ENCODE measurements around the gene PLAAT2. TPM values are rescaled to one million over a fixed set of nuclear protein-coding genes. Genes with fewer than 3 reads are reported as not detected.

PLAAT2 gene
- total RNA-seq, 1 experiment from 2014 or later, result not detected

- peak; percentile 51 for DNase-seq (ENCODE audit: low spot score)
These were observed 44.6 kb downstream of the PLAAT2 start for GRCh38 chr11:63518548-63518947.

GRCh38 chr11:63517156-63517555 is 46.0 kb downstream of the PLAAT2 start:
- no peak for DNase-seq (ENCODE audit: low spot score)

GRCh38 chr11:63516109-63516508 is 47.1 kb downstream of the PLAAT2 start:
- DNase-seq (ENCODE audit: low spot score), result no peak

- no peak for DNase-seq (ENCODE audit: low spot score)
These were observed 50.4 kb downstream of the PLAAT2 start for GRCh38 chr11:63512816-63513215.

- DNase-seq (ENCODE audit: low spot score), result no peak
These were observed 52.0 kb downstream of the PLAAT2 start for GRCh38 chr11:63511048-63511748.

- no peak for DNase-seq (ENCODE audit: low spot score)
These were observed 52.7 kb downstream of the PLAAT2 start for GRCh38 chr11:63510360-63511047.

GRCh38 chr11:63508745-63509144 is 54.4 kb downstream of the PLAAT2 start:
- no peak for DNase-seq (ENCODE audit: low spot score)

GRCh38 chr11:63508009-63508408 is 55.2 kb downstream of the PLAAT2 start:
- DNase-seq (ENCODE audit: low spot score), result peak; percentile 44

- DNase-seq (ENCODE audit: low spot score), result no peak
These were observed 55.7 kb downstream of the PLAAT2 start for GRCh38 chr11:63507511-63507910.

GRCh38 chr11:63506876-63507275 is 56.3 kb downstream of the PLAAT2 start:
- DNase-seq (ENCODE audit: low spot score), result no peak

- peak; percentile 60 for DNase-seq (ENCODE audit: low spot score)
These were observed 57.2 kb downstream of the PLAAT2 start, which contains the start of gene LGALS12 for GRCh38 chr11:63505857-63506528. TSS of gene LGALS12 (plus strand) at chr11:63506084. CDS start at chr11:63506459, 375 bp downstream.

GRCh38 chr11:63504933-63505586 is 58.1 kb downstream of the PLAAT2 start:
- DNase-seq (ENCODE audit: low spot score), result no peak

GRCh38 chr11:63504054-63504453 is 59.1 kb downstream of the PLAAT2 start:
- no peak for DNase-seq (ENCODE audit: low spot score)

GRCh38 chr11:63503492-63503891 is 59.7 kb downstream of the PLAAT2 start:
- DNase-seq (ENCODE audit: low spot score), result no peak

Other genes with a start within 250 kb of the PLAAT2 start
- gene SLC22A9, start 193.6 kb downstream of the PLAAT2 start, total RNA-seq (2014; rRNA removed; shearing (Covaris generic)), result not detected in 2 replicates
- gene PLAAT5, start 72.2 kb downstream of the PLAAT2 start, total RNA-seq (2014; rRNA removed; shearing (Covaris generic)), result not detected in 2 replicates
- gene LGALS12, start 57.3 kb downstream of the PLAAT2 start, total RNA-seq (2014; rRNA removed; shearing (Covaris generic)), result 0.80 and 1.4 TPM in 2 replicates
- 49.3 and 72.0 TPM in 2 replicates for gene PLAAT4, start 26.6 kb downstream of the PLAAT2 start, total RNA-seq (2014; rRNA removed; shearing (Covaris generic))
- 4.7 and 9.0 TPM in 2 replicates for gene PLAAT3, start 51.1 kb upstream of the PLAAT2 start, total RNA-seq (2014; rRNA removed; shearing (Covaris generic))
- gene ATL3, start 108.0 kb upstream of the PLAAT2 start, total RNA-seq (2014; rRNA removed; shearing (Covaris generic)), result 48.5 and 58.5 TPM in 2 replicates
- gene RTN3, start 118.1 kb upstream of the PLAAT2 start, total RNA-seq (2014; rRNA removed; shearing (Covaris generic)), result 50.9 and 78.6 TPM in 2 replicates
- 5.6 and 6.3 TPM in 2 replicates for gene ZFTA, start 205.4 kb upstream of the PLAAT2 start, total RNA-seq (2014; rRNA removed; shearing (Covaris generic))

Measured in H4 (cell line).